ENCODE results near the gene PPP4C.
A peak's percentile ranks its signal among the peaks of the same experiment; 100 is the strongest.

PPP4C gene

GRCh38 chr16:30060346-30060745 lies 15.4 kb upstream of the PPP4C start:
- no peak for DNase-seq

- no peak for DNase-seq
These were observed 14.8 kb upstream of the PPP4C start for GRCh38 chr16:30060836-30061554.

- DNase-seq = no peak
These were observed 12.4 kb upstream of the PPP4C start for GRCh38 chr16:30063278-30063892.

GRCh38 chr16:30063893-30064728 lies 11.7 kb upstream of the PPP4C start:
- DNase-seq = peak; percentile 61

- no peak for DNase-seq
These were observed 11.1 kb upstream of the PPP4C start for GRCh38 chr16:30064729-30065101.

GRCh38 chr16:30065102-30065942 lies 10.5 kb upstream of the PPP4C start, which contains the start of gene ALDOA:
Gene ALDOA (plus strand): TSS chr16:30065760. CDS start chr16:30066898, 1,138 bp downstream.
- DNase-seq = peak; percentile 97

DNA sequence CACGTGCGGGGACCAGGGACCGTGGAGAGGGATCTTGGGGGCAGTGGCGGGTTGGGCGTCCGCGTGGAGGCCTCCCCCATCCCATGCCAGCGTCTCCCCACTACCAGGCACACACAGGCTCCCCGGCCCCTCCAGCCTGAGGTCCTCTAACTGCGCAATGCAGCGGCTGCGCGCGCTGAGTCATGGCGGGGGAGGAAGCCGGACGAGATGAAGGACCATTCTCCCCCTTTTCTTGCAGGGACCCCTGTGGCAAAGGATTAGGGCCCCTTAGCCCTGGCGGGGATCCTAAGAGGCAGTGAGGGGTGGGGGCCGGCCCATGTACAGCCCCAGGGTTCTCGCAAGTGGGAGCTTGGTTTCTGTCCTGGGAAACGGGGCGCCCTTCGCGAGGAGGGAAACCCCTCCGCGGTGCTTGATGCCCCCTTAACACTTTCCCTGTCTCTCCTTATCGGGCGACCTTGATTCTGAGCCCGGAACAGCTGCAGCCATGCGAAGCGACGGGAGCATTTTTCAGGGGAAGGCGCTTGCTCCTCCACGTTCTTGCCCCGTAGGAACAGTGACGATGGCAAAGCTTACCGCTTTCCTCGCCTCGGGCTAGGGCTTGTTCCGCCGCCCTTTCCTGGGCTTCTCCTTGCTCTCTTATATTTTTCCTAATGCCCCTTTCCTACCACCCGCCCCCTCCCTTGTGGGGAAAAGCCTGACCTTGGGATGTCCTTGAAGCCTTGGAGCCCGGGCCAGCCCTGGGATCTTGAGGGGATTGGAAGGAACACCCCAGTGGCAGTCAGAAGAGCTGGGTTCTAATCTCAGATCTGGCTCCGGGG lies 9.6 kb upstream of the PPP4C start:
- DNase-seq = no peak

DNA sequence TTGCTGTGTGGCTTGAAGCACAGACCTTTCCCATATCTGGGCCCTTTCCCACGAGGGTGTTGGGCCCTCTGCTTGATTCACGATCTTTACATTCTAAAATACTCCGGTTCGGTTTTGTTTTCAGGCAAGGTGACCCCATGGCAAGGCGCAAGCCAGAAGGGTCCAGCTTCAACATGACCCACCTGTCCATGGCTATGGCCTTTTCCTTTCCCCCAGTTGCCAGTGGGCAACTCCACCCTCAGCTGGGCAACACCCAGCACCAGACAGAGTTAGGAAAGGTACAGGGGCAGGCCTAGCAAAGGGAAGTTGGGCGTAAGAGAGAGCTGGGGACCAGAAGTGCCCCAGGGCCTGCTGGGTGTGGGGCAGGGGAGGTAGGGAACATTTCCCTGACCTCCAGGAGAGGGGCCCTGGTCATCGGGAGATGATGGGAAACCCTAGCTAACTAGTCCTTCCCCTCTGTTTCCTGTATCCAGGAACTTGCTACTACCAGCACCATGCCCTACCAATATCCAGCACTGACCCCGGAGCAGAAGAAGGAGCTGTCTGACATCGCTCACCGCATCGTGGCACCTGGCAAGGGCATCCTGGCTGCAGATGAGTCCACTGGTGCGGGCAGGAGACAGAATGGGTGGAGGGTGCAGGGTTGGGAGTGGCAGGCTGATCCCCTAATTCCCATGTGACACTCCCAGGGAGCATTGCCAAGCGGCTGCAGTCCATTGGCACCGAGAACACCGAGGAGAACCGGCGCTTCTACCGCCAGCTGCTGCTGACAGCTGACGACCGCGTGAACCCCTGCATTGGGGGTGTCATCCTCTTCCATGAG lies 8.8 kb upstream of the PPP4C start:
- no peak for DNase-seq

- no peak for DNase-seq
These were observed 8.2 kb upstream of the PPP4C start for GRCh38 chr16:30067584-30067916.

DNA sequence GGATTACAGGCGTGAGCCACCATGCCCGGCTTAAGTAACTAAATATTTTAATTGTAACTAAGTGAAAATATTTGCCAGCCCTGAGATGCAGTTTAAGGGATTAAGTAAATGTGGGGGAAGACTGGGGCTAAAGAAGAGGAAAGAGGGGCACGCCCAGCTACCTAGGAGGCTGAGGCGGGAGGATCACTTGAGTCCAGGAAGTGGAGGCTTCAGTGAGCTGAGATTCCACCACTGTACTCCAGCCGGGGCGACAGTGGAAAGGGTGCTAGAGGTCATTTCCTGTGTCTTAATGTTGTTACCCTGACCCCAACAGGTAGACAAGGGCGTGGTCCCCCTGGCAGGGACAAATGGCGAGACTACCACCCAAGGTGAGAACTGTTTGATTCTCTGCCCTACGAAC lies 7.5 kb upstream of the PPP4C start:
- DNase-seq = no peak

DNA sequence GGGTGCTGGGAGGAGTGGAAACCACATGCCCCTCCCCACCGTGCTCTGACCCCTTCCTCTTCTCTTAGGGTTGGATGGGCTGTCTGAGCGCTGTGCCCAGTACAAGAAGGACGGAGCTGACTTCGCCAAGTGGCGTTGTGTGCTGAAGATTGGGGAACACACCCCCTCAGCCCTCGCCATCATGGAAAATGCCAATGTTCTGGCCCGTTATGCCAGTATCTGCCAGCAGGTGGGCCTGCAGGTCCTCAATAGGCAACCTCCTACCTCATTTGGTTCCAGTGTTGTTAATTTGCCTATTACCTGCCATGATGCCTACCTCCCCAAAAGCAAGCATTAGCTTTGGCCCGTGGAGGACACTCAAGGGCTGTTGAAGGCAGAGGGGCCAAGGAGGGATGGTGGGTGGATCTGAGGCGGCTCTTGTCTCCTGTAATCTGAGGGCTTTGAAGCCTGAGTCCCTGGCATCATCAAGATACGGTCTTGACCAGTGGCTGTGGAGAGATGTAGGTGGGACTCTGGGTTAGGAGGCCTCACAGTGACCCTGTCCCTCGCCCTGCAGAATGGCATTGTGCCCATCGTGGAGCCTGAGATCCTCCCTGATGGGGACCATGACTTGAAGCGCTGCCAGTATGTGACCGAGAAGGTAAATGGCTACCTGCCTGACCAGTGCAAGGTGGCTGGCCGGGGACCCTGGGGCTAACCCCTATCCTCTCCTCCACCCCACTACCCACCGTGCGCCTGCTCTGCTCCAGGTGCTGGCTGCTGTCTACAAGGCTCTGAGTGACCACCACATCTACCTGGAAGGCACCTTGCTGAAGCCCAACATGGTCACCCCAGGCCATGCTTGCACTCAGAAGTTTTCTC lies 6.8 kb upstream of the PPP4C start:
- DNase-seq = no peak

- DNase-seq = no peak
These were observed 6.0 kb upstream of the PPP4C start for GRCh38 chr16:30069611-30070462.

DNA sequence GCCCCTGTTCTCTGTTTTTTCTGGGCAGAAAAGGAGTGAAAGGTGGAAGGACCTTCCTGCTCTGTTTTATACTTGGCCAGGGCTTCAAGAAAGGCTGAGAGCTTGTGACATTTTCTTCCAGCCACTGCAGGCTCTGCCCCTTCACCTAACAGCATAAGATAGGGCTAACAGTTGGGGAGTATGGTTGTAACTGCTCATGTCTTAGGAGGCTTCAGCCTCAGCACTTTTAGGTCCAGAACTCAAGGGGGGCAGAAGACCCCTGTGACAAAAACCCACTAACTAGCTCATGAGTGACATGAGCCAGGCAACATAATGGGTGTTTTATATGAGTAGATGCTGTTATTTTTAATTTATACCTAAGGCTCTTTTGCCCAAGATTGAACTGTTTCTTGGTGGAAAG lies 5.3 kb upstream of the PPP4C start:
- DNase-seq = no peak

- no peak for DNase-seq
These were observed 540 bp downstream of the PPP4C start for GRCh38 chr16:30076276-30076791.

DNA sequence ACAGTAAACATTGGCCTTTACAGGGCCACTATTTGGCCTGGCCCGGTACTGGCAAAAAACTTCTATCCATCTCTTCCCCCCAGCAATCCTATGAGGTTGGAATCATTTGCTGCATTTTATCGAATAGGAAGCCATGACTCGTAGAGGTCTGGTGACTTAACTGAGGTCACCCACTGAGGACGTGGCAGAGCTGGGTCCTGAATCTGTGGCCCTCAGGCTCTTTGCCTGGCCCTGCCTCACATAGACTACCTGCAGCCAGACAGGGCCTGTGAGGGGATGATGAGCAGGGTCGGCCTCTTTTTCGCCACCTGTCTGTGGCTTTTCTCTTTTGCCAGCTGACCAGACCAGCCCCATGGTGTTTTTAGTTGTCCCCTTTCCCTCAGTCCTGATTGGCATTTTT lies 1.9 kb downstream of the PPP4C start:
- no peak for DNase-seq

GRCh38 chr16:30078744-30079143 lies 3.0 kb downstream of the PPP4C start:
- no peak for DNase-seq

GRCh38 chr16:30079480-30079879 lies 3.7 kb downstream of the PPP4C start:
- no peak for DNase-seq

DNA sequence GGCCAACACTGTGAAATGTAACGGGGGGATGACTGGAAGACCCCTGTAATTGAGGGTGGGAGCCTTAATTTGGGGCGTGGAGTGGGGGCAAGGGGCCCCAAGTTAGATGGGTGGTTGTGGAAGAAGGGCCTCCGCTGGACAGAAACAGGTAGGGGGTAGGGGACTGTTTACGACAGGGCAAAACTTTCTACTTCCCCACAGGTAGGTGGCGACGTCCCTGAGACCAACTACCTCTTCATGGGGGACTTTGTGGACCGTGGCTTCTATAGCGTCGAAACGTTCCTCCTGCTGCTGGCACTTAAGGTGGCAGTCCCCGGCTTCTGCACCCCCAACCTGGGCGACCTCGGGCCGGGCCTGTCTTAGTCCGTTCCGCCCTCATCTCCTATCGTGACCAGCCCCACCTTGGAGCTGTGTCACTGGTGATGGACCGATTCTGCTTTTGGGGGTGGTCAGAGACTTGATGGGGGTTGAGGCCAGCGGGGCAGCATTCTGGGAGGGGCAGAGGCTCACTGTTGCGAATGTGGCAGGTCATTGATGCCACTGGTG lies 6.8 kb downstream of the PPP4C start:
- DNase-seq = no peak
